Hepatocyte (in vitro differentiated cells): Measurements from ENCODE around the gene BRSK1.

Experiments
- EZH2 ChIP-seq: fragments of 200-600 bp; sonication (generic); IDR thresholded peaks from 2 replicates; pipeline ENCODE4 v1.6.1; 2016; ENCODE audit warnings: antibody characterized with exemption, mild to moderate bottlenecking, borderline replicate concordance
- TF ChIP-seq, protein P1 (sequence below): fragments of 200-600 bp; sonication (generic); IDR thresholded peaks from 2 replicates; pipeline ENCODE4 v1.5.1; 2016; ENCODE audit warnings: antibody characterized with exemption, mild to moderate bottlenecking; ENCODE audit not compliant: poor library complexity

DNA sequence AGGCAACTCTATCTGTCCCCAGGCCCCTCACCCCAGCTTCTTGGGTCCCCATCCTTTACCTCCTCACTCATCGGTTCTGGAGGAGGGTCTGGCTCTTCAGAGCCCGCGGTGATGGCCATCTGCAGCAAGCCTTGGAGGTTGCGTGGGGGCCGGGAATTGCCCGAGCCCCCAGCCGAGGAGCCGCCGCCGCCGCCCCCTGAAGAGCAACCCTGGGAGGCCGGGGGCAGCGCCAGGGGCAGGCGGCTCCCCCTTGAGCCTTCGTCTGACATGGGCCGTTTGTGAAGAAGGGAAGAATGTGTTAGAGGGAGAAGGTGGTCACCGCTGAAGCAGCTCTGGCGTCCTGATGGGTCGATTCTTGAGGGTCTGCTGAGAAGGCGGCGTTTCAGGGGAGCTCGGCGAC is 4.5 kb upstream of the BRSK1 start:
- TF ChIP-seq, protein P1, sequence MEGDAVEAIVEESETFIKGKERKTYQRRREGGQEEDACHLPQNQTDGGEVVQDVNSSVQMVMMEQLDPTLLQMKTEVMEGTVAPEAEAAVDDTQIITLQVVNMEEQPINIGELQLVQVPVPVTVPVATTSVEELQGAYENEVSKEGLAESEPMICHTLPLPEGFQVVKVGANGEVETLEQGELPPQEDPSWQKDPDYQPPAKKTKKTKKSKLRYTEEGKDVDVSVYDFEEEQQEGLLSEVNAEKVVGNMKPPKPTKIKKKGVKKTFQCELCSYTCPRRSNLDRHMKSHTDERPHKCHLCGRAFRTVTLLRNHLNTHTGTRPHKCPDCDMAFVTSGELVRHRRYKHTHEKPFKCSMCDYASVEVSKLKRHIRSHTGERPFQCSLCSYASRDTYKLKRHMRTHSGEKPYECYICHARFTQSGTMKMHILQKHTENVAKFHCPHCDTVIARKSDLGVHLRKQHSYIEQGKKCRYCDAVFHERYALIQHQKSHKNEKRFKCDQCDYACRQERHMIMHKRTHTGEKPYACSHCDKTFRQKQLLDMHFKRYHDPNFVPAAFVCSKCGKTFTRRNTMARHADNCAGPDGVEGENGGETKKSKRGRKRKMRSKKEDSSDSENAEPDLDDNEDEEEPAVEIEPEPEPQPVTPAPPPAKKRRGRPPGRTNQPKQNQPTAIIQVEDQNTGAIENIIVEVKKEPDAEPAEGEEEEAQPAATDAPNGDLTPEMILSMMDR = no peak
- no peak for TF ChIP-seq EZH2
